ENCODE measurements around the gene UGT3A1. TPM values are rescaled to one million over a fixed set of nuclear protein-coding genes. Genes with fewer than 3 reads are reported as not detected.

UGT3A1 gene
- total and polyA plus RNA-seq, 11 donors: not detected

DNA sequence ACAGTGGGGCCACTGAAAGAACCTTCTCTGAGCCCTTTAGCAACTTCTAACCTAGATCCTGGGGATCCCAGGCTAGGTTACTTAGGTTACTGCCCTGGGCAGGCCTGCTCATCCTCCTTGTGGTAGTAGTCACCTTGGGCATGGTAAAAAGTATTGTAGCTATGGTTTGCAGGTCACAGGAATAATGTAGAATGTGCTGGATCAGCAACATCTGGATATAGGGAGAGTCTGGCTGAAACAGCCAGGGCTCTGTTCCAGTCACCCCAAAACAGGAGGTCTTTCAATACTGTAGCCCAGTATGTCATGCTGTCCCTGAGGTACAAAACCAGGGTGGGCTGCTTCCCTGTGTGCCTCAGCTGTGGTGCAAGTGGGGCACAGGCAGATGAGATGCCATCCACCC, 41.9 kb upstream of the UGT3A1 start:
- intact Hi-C loops (cut with DNase I): no loop called here
- DNase-seq: no peak
- no peak for TF ChIP-seq CTCF (IDR thresholded peaks at IDR 0.05)
- no peak for TF ChIP-seq POLR2A (IDR thresholded peaks at IDR 0.05)

DNA sequence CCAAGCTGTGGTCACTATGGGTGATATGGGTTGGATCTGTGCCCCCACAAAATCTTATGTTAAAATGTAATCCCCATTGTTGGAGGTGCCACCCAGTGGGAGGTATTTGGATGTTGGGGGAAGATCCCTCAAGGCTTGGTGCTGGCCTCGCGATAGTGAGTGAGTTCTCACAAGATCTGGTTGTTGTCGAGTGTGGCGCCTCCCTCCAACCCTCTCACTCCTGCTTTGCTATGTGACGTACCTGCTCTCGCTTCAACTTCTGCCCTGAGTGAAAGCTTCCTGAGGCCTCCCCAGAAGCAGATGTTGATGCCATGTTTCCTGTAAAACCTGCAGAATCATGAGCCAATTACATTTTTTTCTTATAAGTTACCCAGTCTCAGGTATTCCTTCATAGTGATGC, 40.0 kb upstream of the UGT3A1 start:
- Histone ChIP-seq H3K27ac (no peak overlapping the region), H3K4me3 (no peak overlapping the region), H3K4me1 (no peaks in the 10 kb centered on the region), H3K36me3 (no peaks in the 10 kb centered on the region), H3K27me3 (no peaks in the 10 kb centered on the region), H3K9me3 (peaks cover 0 to 4% (median 0%) of the 10 kb centered on the region in 12 donors)
- intact Hi-C loops (cut with DNase I): no loop called here
- ATAC-seq (no peak), DNase-seq (no peak)
- WGBS, 4 donors: 66 to 80% (median 74%) methylated on average over 6 of the region's 6 CpGs
- no peak for TF ChIP-seq CTCF (IDR thresholded peaks at IDR 0.05)
- TF ChIP-seq POLR2A (IDR thresholded peaks at IDR 0.05): no peak

More for the DNA sequence above, 41.9 kb upstream of the UGT3A1 start:
- no peak for ATAC-seq
- no peaks in the 10 kb centered on the region for H3K36me3 ChIP-seq
- H3K27me3 ChIP-seq: no peaks in the 10 kb centered on the region
- no peaks in the 10 kb centered on the region for H3K9me3 ChIP-seq
- H3K27ac ChIP-seq: no peak overlapping the region
- no peak overlapping the region for H3K4me3 ChIP-seq
- H3K4me1 ChIP-seq: no peaks in the 10 kb centered on the region

GRCh38 chr5:36029914-36030313, 38.7 kb upstream of the UGT3A1 start:
- intact Hi-C loops (cut with DNase I): no loop called here
- DNase-seq: no peak
- H3K4me3 ChIP-seq: no peak overlapping the region
- ATAC-seq: no peak
- H3K9me3 ChIP-seq: peaks cover 0 to 6% (median 0%) of the 10 kb centered on the region in 12 donors
- no peak overlapping the region for H3K27ac ChIP-seq
- H3K36me3 ChIP-seq: no peaks in the 10 kb centered on the region
- H3K27me3 ChIP-seq: no peaks in the 10 kb centered on the region
- H3K4me1 ChIP-seq: no peaks in the 10 kb centered on the region
- TF ChIP-seq POLR2A (IDR thresholded peaks at IDR 0.05) (no peak), CTCF (IDR thresholded peaks at IDR 0.05) (no peak)
- 73 to 94% (median 90%) methylated on average over 1 of the region's 1 CpG for WGBS, 4 donors

DNA sequence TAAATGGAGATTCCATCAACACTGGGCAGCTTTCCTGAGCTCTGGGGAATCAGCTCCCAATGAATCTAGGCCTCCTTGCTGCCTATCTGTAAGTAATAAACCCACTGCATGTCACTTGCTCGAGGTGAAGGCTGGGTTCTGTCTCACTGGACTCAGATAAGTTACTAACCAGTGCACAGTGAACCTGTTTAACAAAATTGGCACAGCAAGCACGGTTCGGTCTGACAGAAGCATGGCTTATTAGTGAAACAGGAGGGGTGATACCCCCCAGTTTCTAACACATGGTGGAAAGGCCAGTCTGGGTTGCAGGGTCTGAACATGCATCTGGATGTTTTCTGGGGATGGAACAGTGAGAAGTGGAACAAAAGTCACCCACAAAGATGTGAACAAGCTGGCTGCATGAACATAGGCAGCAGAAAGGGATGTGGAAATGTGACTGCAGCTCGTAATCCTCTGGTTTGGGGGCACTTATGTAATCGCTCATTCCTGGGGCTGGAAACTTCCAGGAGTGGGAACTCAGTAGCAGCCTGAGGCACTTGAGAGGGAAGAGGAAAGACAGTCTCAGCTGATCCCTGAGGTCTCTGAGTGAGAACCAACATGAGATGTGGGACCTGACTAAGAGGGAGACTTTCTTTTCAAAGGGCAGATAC, 37.8 kb upstream of the UGT3A1 start:
- Histone ChIP-seq H3K4me3 (no peak overlapping the region), H3K4me1 (no peaks in the 10 kb centered on the region), H3K27ac (no peak overlapping the region), H3K9me3 (peaks cover 0 to 10% (median 0%) of the 10 kb centered on the region in 12 donors), H3K36me3 (no peaks in the 10 kb centered on the region), H3K27me3 (no peaks in the 10 kb centered on the region)
- 64 to 85% (median 74%) methylated on average over 3 to 5 of the region's 5 CpGs for WGBS, 4 donors
- intact Hi-C loops (cut with DNase I): no loop called here
- no peak for TF ChIP-seq POLR2A (IDR thresholded peaks at IDR 0.05)
- TF ChIP-seq CTCF (IDR thresholded peaks at IDR 0.05): no peak
- DNase-seq (no peak), ATAC-seq (no peak)

Measured in heart left ventricle (tissue), 16 donors.